ENCODE measurements around the gene CDH10. TPM values are rescaled to one million over a fixed set of nuclear protein-coding genes. Genes with fewer than 3 reads are reported as not detected.

CDH10 gene
- total RNA-seq, 1 donor from 2014 or later, result 15.8 TPM

DNA sequence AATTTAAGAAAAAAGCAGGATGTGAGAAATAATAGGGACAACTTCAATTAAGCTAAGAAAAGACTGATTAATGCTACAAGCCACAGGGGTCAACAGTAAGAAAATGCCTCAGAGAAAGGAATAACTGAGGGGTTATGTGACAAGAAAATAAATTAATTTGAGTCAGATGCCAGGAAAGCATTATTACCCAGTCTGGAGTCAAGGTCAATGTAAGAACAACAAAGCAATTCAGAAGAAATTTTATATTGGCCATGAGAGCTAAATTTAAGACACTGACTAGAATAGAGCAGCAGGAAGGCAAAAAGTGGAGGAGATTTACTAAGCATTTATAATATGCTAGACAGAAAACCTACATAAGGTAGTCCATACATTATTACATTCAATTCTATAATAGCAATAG is 73.5 kb downstream of the CDH10 start:
- Mint-ChIP-seq H3K9me3 (ENCODE audit: unreplicated experiment) (no peaks in the 10 kb centered on the region), H3K27ac (ENCODE audit: unreplicated experiment) (no peak overlapping the region), H3K4me3 (ENCODE audit: unreplicated experiment) (no peak overlapping the region), H3K36me3 (ENCODE audit: low read depth, unreplicated experiment) (peaks cover 4% of the 10 kb centered on the region), H3K27me3 (ENCODE audit: unreplicated experiment) (no peaks in the 10 kb centered on the region), H3K4me1 (ENCODE audit: unreplicated experiment) (peaks cover 9% of the 10 kb centered on the region)
- DNase-seq (ENCODE audit: low spot score), result no peak
- TF ChIP-seq, protein P1, sequence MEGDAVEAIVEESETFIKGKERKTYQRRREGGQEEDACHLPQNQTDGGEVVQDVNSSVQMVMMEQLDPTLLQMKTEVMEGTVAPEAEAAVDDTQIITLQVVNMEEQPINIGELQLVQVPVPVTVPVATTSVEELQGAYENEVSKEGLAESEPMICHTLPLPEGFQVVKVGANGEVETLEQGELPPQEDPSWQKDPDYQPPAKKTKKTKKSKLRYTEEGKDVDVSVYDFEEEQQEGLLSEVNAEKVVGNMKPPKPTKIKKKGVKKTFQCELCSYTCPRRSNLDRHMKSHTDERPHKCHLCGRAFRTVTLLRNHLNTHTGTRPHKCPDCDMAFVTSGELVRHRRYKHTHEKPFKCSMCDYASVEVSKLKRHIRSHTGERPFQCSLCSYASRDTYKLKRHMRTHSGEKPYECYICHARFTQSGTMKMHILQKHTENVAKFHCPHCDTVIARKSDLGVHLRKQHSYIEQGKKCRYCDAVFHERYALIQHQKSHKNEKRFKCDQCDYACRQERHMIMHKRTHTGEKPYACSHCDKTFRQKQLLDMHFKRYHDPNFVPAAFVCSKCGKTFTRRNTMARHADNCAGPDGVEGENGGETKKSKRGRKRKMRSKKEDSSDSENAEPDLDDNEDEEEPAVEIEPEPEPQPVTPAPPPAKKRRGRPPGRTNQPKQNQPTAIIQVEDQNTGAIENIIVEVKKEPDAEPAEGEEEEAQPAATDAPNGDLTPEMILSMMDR (IDR thresholded peaks at IDR 0.05; ENCODE audit: unreplicated experiment), result no peak

GRCh38 chr5:24566933-24567332 is 77.8 kb downstream of the CDH10 start:
- Mint-ChIP-seq H3K36me3 (ENCODE audit: low read depth, unreplicated experiment) (peaks cover 4% of the 10 kb centered on the region), H3K27ac (ENCODE audit: unreplicated experiment) (no peak overlapping the region), H3K9me3 (ENCODE audit: unreplicated experiment) (no peaks in the 10 kb centered on the region), H3K4me3 (ENCODE audit: unreplicated experiment) (no peak overlapping the region), H3K27me3 (ENCODE audit: unreplicated experiment) (no peaks in the 10 kb centered on the region), H3K4me1 (ENCODE audit: unreplicated experiment) (peaks cover 6% of the 10 kb centered on the region)
- TF ChIP-seq, protein P1 (IDR thresholded peaks at IDR 0.05; ENCODE audit: unreplicated experiment), result no peak
- DNase-seq (ENCODE audit: low spot score), result no peak

- H3K27me3 Mint-ChIP-seq (ENCODE audit: unreplicated experiment), result peaks cover 1% of the 10 kb centered on the region
Measured at GRCh38 chr5:24555229-24555628, 89.5 kb downstream of the CDH10 start.

DNA sequence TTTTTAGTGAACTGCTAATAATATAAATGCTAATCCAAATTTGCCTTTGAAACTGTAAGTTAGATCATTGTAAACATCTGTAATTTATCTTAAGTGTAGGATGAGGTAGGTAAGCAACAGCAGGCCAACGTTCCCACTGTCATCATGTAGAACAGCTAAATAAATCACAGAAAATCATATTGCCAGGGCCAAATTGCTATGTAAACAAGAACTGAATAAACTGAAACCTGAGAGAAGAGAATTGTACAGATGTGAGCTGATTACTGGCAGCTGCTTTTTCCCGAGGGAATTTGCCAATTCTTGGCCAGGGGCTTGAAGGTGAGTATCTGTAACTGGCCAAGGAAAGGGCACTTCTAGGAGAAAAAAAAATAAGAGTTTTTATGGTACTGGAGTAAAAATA is 97.6 kb downstream of the CDH10 start:
- TF ChIP-seq, protein P1 (IDR thresholded peaks at IDR 0.05; ENCODE audit: unreplicated experiment), result no peak
- H3K27ac Mint-ChIP-seq (ENCODE audit: unreplicated experiment), result no peak overlapping the region
- H3K36me3 Mint-ChIP-seq (ENCODE audit: low read depth, unreplicated experiment), result peaks cover 4% of the 10 kb centered on the region
- H3K4me3 Mint-ChIP-seq (ENCODE audit: unreplicated experiment), result no peak overlapping the region
- no peak for DNase-seq (ENCODE audit: low spot score)
- no peaks in the 10 kb centered on the region for H3K27me3 Mint-ChIP-seq (ENCODE audit: unreplicated experiment)
- no peaks in the 10 kb centered on the region for H3K9me3 Mint-ChIP-seq (ENCODE audit: unreplicated experiment)
- H3K4me1 Mint-ChIP-seq (ENCODE audit: unreplicated experiment), result no peaks in the 10 kb centered on the region

More at GRCh38 chr5:24555229-24555628, 89.5 kb downstream of the CDH10 start:
- no peak for DNase-seq (ENCODE audit: low spot score)
- H3K9me3 Mint-ChIP-seq (ENCODE audit: unreplicated experiment), result no peaks in the 10 kb centered on the region
- H3K36me3 Mint-ChIP-seq (ENCODE audit: low read depth, unreplicated experiment), result no peaks in the 10 kb centered on the region
- H3K4me3 Mint-ChIP-seq (ENCODE audit: unreplicated experiment), result no peak overlapping the region
- no peaks in the 10 kb centered on the region for H3K4me1 Mint-ChIP-seq (ENCODE audit: unreplicated experiment)
- TF ChIP-seq, protein P1 (IDR thresholded peaks at IDR 0.05; ENCODE audit: unreplicated experiment), result no peak
- H3K27ac Mint-ChIP-seq (ENCODE audit: unreplicated experiment), result no peak overlapping the region

GRCh38 chr5:24539613-24540012 is 105.2 kb downstream of the CDH10 start:
- Mint-ChIP-seq H3K27me3 (ENCODE audit: unreplicated experiment) (no peaks in the 10 kb centered on the region), H3K4me3 (ENCODE audit: unreplicated experiment) (no peak overlapping the region), H3K36me3 (ENCODE audit: low read depth, unreplicated experiment) (peaks cover 4% of the 10 kb centered on the region), H3K27ac (ENCODE audit: unreplicated experiment) (no peak overlapping the region), H3K9me3 (ENCODE audit: unreplicated experiment) (no peaks in the 10 kb centered on the region), H3K4me1 (ENCODE audit: unreplicated experiment) (peaks cover 5% of the 10 kb centered on the region)
- no peak for DNase-seq (ENCODE audit: low spot score)
- TF ChIP-seq, protein P1 (IDR thresholded peaks at IDR 0.05; ENCODE audit: unreplicated experiment), result no peak
